ENCODE data around the gene SINHCAF.

Gene SINHCAF

DNA sequence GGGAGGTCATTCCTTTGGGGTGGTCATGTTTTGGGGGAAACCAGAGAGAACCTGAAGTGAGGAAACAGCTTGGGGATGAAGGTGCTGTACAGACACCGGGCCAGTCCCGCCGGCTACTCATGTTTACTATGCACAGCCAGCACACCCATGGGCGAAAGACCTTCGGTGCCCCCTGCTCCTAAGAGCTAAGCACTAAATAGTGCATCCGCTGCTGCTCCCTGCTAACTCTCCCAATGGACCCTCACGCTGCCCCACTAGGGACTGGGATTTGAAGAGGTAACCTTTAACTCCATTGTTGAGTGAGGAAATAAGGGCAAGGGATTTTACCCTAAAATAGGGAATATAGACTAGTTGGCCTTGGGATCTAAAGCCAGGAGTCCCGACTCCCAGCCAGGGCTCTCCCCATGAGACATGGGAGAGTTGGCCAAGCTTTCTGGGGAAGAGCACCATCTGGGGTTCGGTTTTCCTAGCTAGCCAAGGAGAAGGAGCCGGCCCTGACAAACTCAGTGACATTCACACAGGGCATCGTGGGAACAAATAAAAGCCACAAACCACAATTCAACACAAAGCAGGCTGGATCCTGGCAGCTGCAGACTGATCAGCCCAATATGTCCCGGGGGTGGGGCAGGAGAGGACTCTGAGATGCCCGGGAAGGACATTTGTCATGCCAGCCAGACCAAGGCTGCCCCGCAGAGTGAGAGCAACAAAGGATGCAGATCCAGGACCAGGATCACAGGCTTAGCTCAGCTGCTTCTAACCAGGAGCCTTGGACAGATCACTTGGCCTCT lies 91.7 kb downstream of the SINHCAF start:
- DNase-seq (ENCODE audit: low read depth in 2 of 2, low spot score in 1 of 2): no peak

DNA sequence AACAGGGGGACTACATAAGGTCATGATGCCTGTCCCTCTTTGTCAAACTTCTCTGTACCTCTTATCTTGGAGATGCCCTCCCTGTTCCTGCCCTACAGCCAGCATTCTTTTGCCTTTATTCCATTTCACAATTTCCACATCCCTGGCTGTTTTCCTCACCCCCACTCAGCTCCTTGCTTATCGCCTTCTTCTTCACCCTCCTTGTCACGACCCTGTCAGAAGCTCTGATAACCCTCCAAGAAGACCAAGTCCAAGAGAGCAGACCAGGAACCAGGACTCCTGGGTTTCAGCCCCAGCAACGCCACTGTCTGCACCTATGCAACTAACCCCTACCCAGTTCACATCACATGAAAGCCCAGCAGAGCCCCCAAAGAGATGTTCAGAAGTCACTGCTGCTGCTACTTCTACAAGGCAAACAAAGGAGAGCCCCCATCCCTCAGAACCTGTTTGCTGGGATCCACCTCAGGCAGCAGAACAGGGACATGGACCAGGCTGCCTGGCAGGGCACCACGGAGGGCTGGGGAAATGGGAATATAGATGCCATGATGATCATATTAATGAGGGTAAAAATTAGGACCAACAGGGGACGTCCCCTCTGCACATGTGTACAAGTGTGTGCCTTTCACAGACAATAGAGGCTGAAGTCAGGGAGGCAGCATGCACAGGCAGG lies 92.8 kb downstream of the SINHCAF start:
- DNase-seq (ENCODE audit: low read depth in 2 of 2, low spot score in 1 of 2): no peak

DNA sequence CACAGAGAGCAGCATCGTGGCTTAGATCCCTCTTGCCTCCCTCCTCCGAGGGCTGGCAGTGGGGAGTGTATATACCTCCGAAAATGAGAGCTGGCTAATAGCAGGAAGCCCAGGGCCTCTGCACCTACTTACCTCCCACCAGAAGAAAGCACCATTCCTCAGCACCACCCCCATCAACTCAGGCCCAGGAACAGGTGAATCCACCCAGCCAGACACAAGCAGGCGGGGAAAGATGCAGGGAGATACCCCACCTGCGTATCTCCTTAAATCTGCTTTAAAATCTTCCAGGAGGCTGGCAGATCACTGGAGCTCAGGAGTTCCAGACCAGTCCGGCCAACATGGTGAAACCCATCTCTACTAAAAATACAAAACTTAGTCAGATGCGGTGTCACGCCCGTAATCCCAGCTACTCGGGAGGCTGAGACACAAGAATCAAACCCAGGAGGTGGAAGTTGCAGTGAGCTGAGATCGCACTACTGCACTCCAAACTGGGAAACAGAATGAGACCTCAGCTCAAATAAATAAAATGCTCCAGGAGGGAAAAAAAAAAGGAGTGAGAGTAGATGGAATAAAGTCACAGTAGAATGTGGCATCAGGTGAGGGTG lies 93.5 kb downstream of the SINHCAF start:
- DNase-seq (ENCODE audit: low read depth in 2 of 2, low spot score in 1 of 2): no peak

DNA sequence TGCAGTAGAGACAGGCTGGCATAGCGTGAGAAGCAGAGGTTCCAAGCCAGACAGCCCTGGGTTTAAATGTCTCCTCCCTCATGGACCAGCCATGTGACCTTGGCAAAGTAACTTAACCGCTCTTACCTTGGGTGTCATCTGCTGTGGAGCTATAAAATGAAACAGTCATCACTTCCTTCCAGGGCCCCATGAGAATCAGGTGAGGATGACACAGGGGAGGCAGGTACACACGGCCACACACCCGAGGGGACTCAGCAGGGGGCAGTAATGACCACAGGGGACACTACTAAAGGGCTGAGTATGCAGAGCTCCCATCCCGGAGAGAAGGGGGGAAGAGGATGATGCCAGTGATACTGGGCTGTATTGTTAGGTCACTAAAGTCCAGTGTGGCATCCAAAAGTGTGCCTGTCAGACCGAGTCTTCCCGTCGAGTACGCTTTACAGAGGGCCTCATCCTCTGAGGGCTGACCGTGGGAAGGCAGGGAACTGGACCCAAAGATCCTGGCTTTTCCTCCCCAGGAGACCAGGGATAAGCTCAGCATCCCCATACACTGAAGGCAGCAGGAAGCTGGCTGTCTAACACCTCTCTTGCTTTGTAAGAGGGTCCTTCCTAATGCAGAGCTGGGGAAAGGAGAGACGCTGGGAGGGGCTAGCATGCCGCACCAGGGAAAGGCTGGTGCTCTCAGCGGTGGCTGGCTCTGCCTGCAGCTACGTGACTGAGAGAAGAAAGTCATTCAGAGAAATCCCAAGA lies 94.2 kb downstream of the SINHCAF start:
- no peak for DNase-seq (ENCODE audit: low read depth in 2 of 2, low spot score in 1 of 2)
